ENCODE data around the gene PIP4P1. TPM values are rescaled to one million over a fixed set of nuclear protein-coding genes. Genes with fewer than 3 reads are reported as not detected.
"Not testable (repeated sequence)": the region's sequence is repeated elsewhere in the genome, so short reads cannot be mapped to it uniquely, and the experiment has no call there.

PIP4P1 gene
- 34.2 and 36.1 TPM in 2 replicates for total RNA-seq

- intact Hi-C loops (cut with micrococcal nuclease) = loop anchor here (1.0 to 5.0 kb wide), 7 partner anchors 8 to 806 kb away; partner anchors contain the start of genes CCNB1IP1, HNRNPC, PARP2 and PNP
These were observed at the start of gene PIP4P1 for GRCh38 chr14:20461225-20462141. Gene PIP4P1 (minus strand): TSS chr14:20461434. CDS start chr14:20461325, 109 bp downstream.

GRCh38 chr14:20508367-20508766 lies 47.1 kb upstream of the PIP4P1 start:
- intact Hi-C loops (cut with micrococcal nuclease) = no loop called here

GRCh38 chr14:20507537-20507936 lies 46.3 kb upstream of the PIP4P1 start:
- intact Hi-C loops (cut with micrococcal nuclease) = not testable (repeated sequence)

GRCh38 chr14:20506752-20507151 lies 45.5 kb upstream of the PIP4P1 start:
- intact Hi-C loops (cut with micrococcal nuclease) = not testable (repeated sequence)

- intact Hi-C loops (cut with micrococcal nuclease) = not testable (repeated sequence)
These were observed 45.0 kb upstream of the PIP4P1 start for GRCh38 chr14:20506276-20506675.

- intact Hi-C loops (cut with micrococcal nuclease) = no loop called here
These were observed 42.7 kb upstream of the PIP4P1 start for GRCh38 chr14:20503898-20504297.

GRCh38 chr14:20501346-20501745 lies 40.1 kb upstream of the PIP4P1 start:
- intact Hi-C loops (cut with micrococcal nuclease) = no loop called here

- intact Hi-C loops (cut with micrococcal nuclease) = no loop called here
These were observed 38.6 kb upstream of the PIP4P1 start for GRCh38 chr14:20499881-20500280.

GRCh38 chr14:20499108-20499507 lies 37.9 kb upstream of the PIP4P1 start:
- intact Hi-C loops (cut with micrococcal nuclease) = no loop called here

- intact Hi-C loops (cut with micrococcal nuclease) = no loop called here
These were observed 37.4 kb upstream of the PIP4P1 start for GRCh38 chr14:20498622-20499021.

- intact Hi-C loops (cut with micrococcal nuclease) = no loop called here
These were observed 33.9 kb upstream of the PIP4P1 start for GRCh38 chr14:20494935-20495766.

GRCh38 chr14:20493634-20494033 lies 32.4 kb upstream of the PIP4P1 start:
- intact Hi-C loops (cut with micrococcal nuclease) = no loop called here

- intact Hi-C loops (cut with micrococcal nuclease) = no loop called here
These were observed 31.3 kb upstream of the PIP4P1 start for GRCh38 chr14:20492486-20492885.

- intact Hi-C loops (cut with micrococcal nuclease) = no loop called here
These were observed 29.3 kb upstream of the PIP4P1 start for GRCh38 chr14:20490563-20490962.

- intact Hi-C loops (cut with micrococcal nuclease) = loop anchor here (2.0 kb wide), 1 partner anchor 21 kb away; the partner anchor contains the start of gene PNP
These were observed 28.1 kb upstream of the PIP4P1 start for GRCh38 chr14:20489093-20489994.

- intact Hi-C loops (cut with micrococcal nuclease) = no loop called here
These were observed 26.1 kb upstream of the PIP4P1 start for GRCh38 chr14:20487396-20487725.

GRCh38 chr14:20486684-20487395 lies 25.6 kb upstream of the PIP4P1 start:
- intact Hi-C loops (cut with micrococcal nuclease) = no loop called here

- intact Hi-C loops (cut with micrococcal nuclease) = no loop called here
These were observed 24.7 kb upstream of the PIP4P1 start for GRCh38 chr14:20485900-20486299.

GRCh38 chr14:20482382-20482781 lies 21.1 kb upstream of the PIP4P1 start:
- intact Hi-C loops (cut with micrococcal nuclease) = no loop called here

GRCh38 chr14:20478894-20479293 lies 17.7 kb upstream of the PIP4P1 start:
- intact Hi-C loops (cut with micrococcal nuclease) = no loop called here
